ENCODE measurements around the gene VSNL1.

The VSNL1 gene

GRCh38 chr2:17541531-17541950 lies 1.0 kb downstream of the VSNL1 start:
- Histone ChIP-seq H2AFZ (ENCODE audit: low read length) (no peak overlapping the region), H3K27ac (ENCODE audit: low read depth, low read length, poor library complexity, severe bottlenecking) (no peak overlapping the region), H3K4me3 (ENCODE audit: low read depth, low read length, poor library complexity, severe bottlenecking) (no peak overlapping the region), H3K36me3 (ENCODE audit: insufficient read depth, low read length) (no peaks in the 10 kb centered on the region), H3K27me3 (ENCODE audit: insufficient read depth, low read length) (no peaks in the 10 kb centered on the region), H3F3A (ENCODE audit: insufficient read depth, low read length) (no peaks in the 10 kb centered on the region), H3K9ac (ENCODE audit: low read length) (no peak overlapping the region), H4K20me1 (ENCODE audit: insufficient read depth, low read length) (no peaks in the 10 kb centered on the region), H3K4me1 (ENCODE audit: insufficient read depth, low read length, severe bottlenecking) (no peaks in the 10 kb centered on the region), H3K4me2 (ENCODE audit: low read length) (no peak overlapping the region), H3K9me3 (ENCODE audit: low read length) (no peaks in the 10 kb centered on the region), H3K79me2 (ENCODE audit: insufficient read depth, low read length) (no peaks in the 10 kb centered on the region), H3K9me2 (ENCODE audit: low read depth, low read length) (no peaks in the 10 kb centered on the region)
- TF ChIP-seq EZH2 (IDR thresholded peaks at IDR 0.05; ENCODE audit: borderline replicate concordance, low read length) = no peak

GRCh38 chr2:17542471-17542870 lies 2.0 kb downstream of the VSNL1 start:
- no peak overlapping the region for H3K27ac ChIP-seq (ENCODE audit: low read depth, low read length, poor library complexity, severe bottlenecking)
- TF ChIP-seq EZH2 (IDR thresholded peaks at IDR 0.05; ENCODE audit: borderline replicate concordance, low read length) (no peak), CTCF (IDR thresholded peaks at IDR 0.05; ENCODE audit: low read length) (no peak)
- no peaks in the 10 kb centered on the region for H3K9me3 ChIP-seq (ENCODE audit: low read length)
- H3K4me2 ChIP-seq (ENCODE audit: low read length) = no peak overlapping the region
- no peaks in the 10 kb centered on the region for H4K20me1 ChIP-seq (ENCODE audit: insufficient read depth, low read length)
- no peaks in the 10 kb centered on the region for H3F3A ChIP-seq (ENCODE audit: insufficient read depth, low read length)
- no peaks in the 10 kb centered on the region for H3K79me2 ChIP-seq (ENCODE audit: insufficient read depth, low read length)
- H3K4me1 ChIP-seq (ENCODE audit: insufficient read depth, low read length, severe bottlenecking) = no peaks in the 10 kb centered on the region
- H3K4me3 ChIP-seq (ENCODE audit: low read depth, low read length, poor library complexity, severe bottlenecking) = no peak overlapping the region
- no peaks in the 10 kb centered on the region for H3K27me3 ChIP-seq (ENCODE audit: insufficient read depth, low read length)
- no peak overlapping the region for H3K9ac ChIP-seq (ENCODE audit: low read length)
- no peaks in the 10 kb centered on the region for H3K9me2 ChIP-seq (ENCODE audit: low read depth, low read length)
- no peak overlapping the region for H2AFZ ChIP-seq (ENCODE audit: low read length)
- no peaks in the 10 kb centered on the region for H3K36me3 ChIP-seq (ENCODE audit: insufficient read depth, low read length)

- no peaks in the 10 kb centered on the region for H3K27me3 ChIP-seq (ENCODE audit: insufficient read depth, low read length)
- H3K9me2 ChIP-seq (ENCODE audit: low read depth, low read length) = no peaks in the 10 kb centered on the region
- H3K9me3 ChIP-seq (ENCODE audit: low read length) = no peaks in the 10 kb centered on the region
- H3K4me1 ChIP-seq (ENCODE audit: insufficient read depth, low read length, severe bottlenecking) = no peaks in the 10 kb centered on the region
- no peaks in the 10 kb centered on the region for H4K20me1 ChIP-seq (ENCODE audit: insufficient read depth, low read length)
- H3K36me3 ChIP-seq (ENCODE audit: insufficient read depth, low read length) = no peaks in the 10 kb centered on the region
- TF ChIP-seq EZH2 (IDR thresholded peaks at IDR 0.05; ENCODE audit: borderline replicate concordance, low read length) (no peak), CTCF (IDR thresholded peaks at IDR 0.05; ENCODE audit: low read length) (no peak)
- H3K9ac ChIP-seq (ENCODE audit: low read length) = no peak overlapping the region
- no peak overlapping the region for H3K4me2 ChIP-seq (ENCODE audit: low read length)
- H2AFZ ChIP-seq (ENCODE audit: low read length) = no peak overlapping the region
- no peak overlapping the region for H3K27ac ChIP-seq (ENCODE audit: low read depth, low read length, poor library complexity, severe bottlenecking)
- no peaks in the 10 kb centered on the region for H3F3A ChIP-seq (ENCODE audit: insufficient read depth, low read length)
- H3K4me3 ChIP-seq (ENCODE audit: low read depth, low read length, poor library complexity, severe bottlenecking) = no peak overlapping the region
- H3K79me2 ChIP-seq (ENCODE audit: insufficient read depth, low read length) = no peaks in the 10 kb centered on the region
These were observed 2.7 kb downstream of the VSNL1 start for GRCh38 chr2:17543131-17543660.

- H3K4me2 ChIP-seq (ENCODE audit: low read length) = no peak overlapping the region
- H2AFZ ChIP-seq (ENCODE audit: low read length) = no peak overlapping the region
- H3K9me2 ChIP-seq (ENCODE audit: low read depth, low read length) = no peaks in the 10 kb centered on the region
- no peak overlapping the region for H3K27ac ChIP-seq (ENCODE audit: low read depth, low read length, poor library complexity, severe bottlenecking)
- TF ChIP-seq CTCF (IDR thresholded peaks at IDR 0.05; ENCODE audit: low read length) = no peak
- no peak for TF ChIP-seq EZH2 (IDR thresholded peaks at IDR 0.05; ENCODE audit: borderline replicate concordance, low read length)
- no peaks in the 10 kb centered on the region for H3F3A ChIP-seq (ENCODE audit: insufficient read depth, low read length)
- H3K36me3 ChIP-seq (ENCODE audit: insufficient read depth, low read length) = no peaks in the 10 kb centered on the region
- H3K27me3 ChIP-seq (ENCODE audit: insufficient read depth, low read length) = no peaks in the 10 kb centered on the region
- no peaks in the 10 kb centered on the region for H3K4me1 ChIP-seq (ENCODE audit: insufficient read depth, low read length, severe bottlenecking)
- no peak overlapping the region for H3K9ac ChIP-seq (ENCODE audit: low read length)
- no peaks in the 10 kb centered on the region for H4K20me1 ChIP-seq (ENCODE audit: insufficient read depth, low read length)
- no peaks in the 10 kb centered on the region for H3K9me3 ChIP-seq (ENCODE audit: low read length)
- H3K4me3 ChIP-seq (ENCODE audit: low read depth, low read length, poor library complexity, severe bottlenecking) = no peak overlapping the region
- no peaks in the 10 kb centered on the region for H3K79me2 ChIP-seq (ENCODE audit: insufficient read depth, low read length)
These were observed 3.4 kb downstream of the VSNL1 start for GRCh38 chr2:17543848-17544247.
